Osteoblast (primary cell): Measurements from ENCODE around the gene ANP32A. TPM values are rescaled to one million over a fixed set of nuclear protein-coding genes. Genes with fewer than 3 reads are reported as not detected.

ENCODE experiments used
- DNase-seq: peaks from one replicate; pipeline ENCODE4 v3.0.0; 2011; ENCODE audit warnings: low spot score, mixed read lengths; ENCODE audit not compliant: insufficient read length; ENCODE audit errors: missing footprints
- H2AFZ ChIP-seq: 2 replicates; pipeline ENCODE4 v1.6.0; 2011; ENCODE audit warnings: mild to moderate bottlenecking, low read length
- H3K27ac ChIP-seq: 2 replicates; pipeline ENCODE4 v1.5.1; 2011; ENCODE audit warnings: mild to moderate bottlenecking, low read depth, low read length, moderate library complexity
- H3K27me3 ChIP-seq: 2 replicates; pipeline ENCODE4 v1.6.0; 2012; ENCODE audit warnings: mild to moderate bottlenecking, control low read depth, inconsistent platforms, low read length, moderate library complexity; ENCODE audit not compliant: insufficient read depth
- H3K36me3 ChIP-seq: 2 replicates; pipeline ENCODE4 v1.5.1; 2011; ENCODE audit warnings: mild to moderate bottlenecking, low read length, control low read depth, moderate library complexity; ENCODE audit not compliant: insufficient read depth
- H3K4me1 ChIP-seq: 2 replicates; pipeline ENCODE4 v1.5.1; 2011; ENCODE audit warnings: mild to moderate bottlenecking, low read length, control low read depth, moderate library complexity; ENCODE audit not compliant: insufficient read depth
- H3K4me2 ChIP-seq: 2 replicates; pipeline ENCODE4 v1.6.0; 2011; ENCODE audit warnings: mild to moderate bottlenecking, low read length; ENCODE audit not compliant: insufficient read depth
- H3K4me3 ChIP-seq: fragments of 200-600 bp; sonication (generic); 3 replicates; pipeline ENCODE4 v1.5.1; 2012; ENCODE audit warnings: mild to moderate bottlenecking, low read length, inconsistent platforms; ENCODE audit not compliant: insufficient read depth
- H3K79me2 ChIP-seq: 2 replicates; pipeline ENCODE4 v1.6.0; 2012; ENCODE audit warnings: mild to moderate bottlenecking, low read length, control low read depth, inconsistent platforms; ENCODE audit not compliant: insufficient read depth
- H3K9me3 ChIP-seq: 2 replicates; pipeline ENCODE4 v1.5.1; 2011; ENCODE audit warnings: low read depth, low read length, control low read depth
- H4K20me1 ChIP-seq: 2 replicates; pipeline ENCODE4 v1.6.0; 2012; ENCODE audit warnings: mild to moderate bottlenecking, low read length, control low read depth; ENCODE audit not compliant: insufficient read depth
- CTCF ChIP-seq: IDR thresholded peaks from 2 replicates; pipeline ENCODE4 v1.5.1; 2011; ENCODE audit warnings: mild to moderate bottlenecking, low read depth, low read length, moderate library complexity; ENCODE audit errors: extremely low read depth
- total RNA-seq: library from RNA; depleted of rRNA; stranded (reverse); fragments of >200 nt; gene quantifications from 2 replicates; pipeline ENCODE4 v1.2.3, GENCODE V29; 2012

The ANP32A gene
- total RNA-seq, 1 donor, result 29.7 TPM

- Histone ChIP-seq H3K27ac (no peak overlapping the region), H4K20me1 (no peaks in the 10 kb centered on the region), H3K4me3 (no peak overlapping the region), H3K4me2 (no peak overlapping the region), H2AFZ (no peak overlapping the region), H3K9me3 (no peaks in the 10 kb centered on the region), H3K36me3 (no peaks in the 10 kb centered on the region), H3K27me3 (peaks cover 15% of the 10 kb centered on the region), H3K79me2 (no peaks in the 10 kb centered on the region), H3K4me1 (no peaks in the 10 kb centered on the region)
- no peak for TF ChIP-seq CTCF
- no peak for DNase-seq
These were observed 65.0 kb downstream of the ANP32A start for GRCh38 chr15:68755731-68756130.

GRCh38 chr15:68751622-68752021, 69.1 kb downstream of the ANP32A start:
- DNase-seq, result no peak
- Histone ChIP-seq H3K4me1 (no peaks in the 10 kb centered on the region), H3K79me2 (no peaks in the 10 kb centered on the region), H3K36me3 (no peaks in the 10 kb centered on the region), H3K27me3 (peaks cover 19% of the 10 kb centered on the region), H2AFZ (no peak overlapping the region), H3K4me2 (no peak overlapping the region), H3K4me3 (no peak overlapping the region), H3K27ac (no peak overlapping the region), H3K9me3 (no peaks in the 10 kb centered on the region), H4K20me1 (no peaks in the 10 kb centered on the region)
- no peak for TF ChIP-seq CTCF

- Histone ChIP-seq H3K36me3 (no peaks in the 10 kb centered on the region), H3K9me3 (no peaks in the 10 kb centered on the region), H3K79me2 (no peaks in the 10 kb centered on the region), H4K20me1 (no peaks in the 10 kb centered on the region), H3K4me3 (no peak overlapping the region), H3K4me1 (no peaks in the 10 kb centered on the region), H2AFZ (no peak overlapping the region), H3K27ac (no peak overlapping the region), H3K4me2 (no peak overlapping the region), H3K27me3 (peaks cover 9% of the 10 kb centered on the region)
- no peak for DNase-seq
- no peak for TF ChIP-seq CTCF
These were observed 70.9 kb downstream of the ANP32A start for GRCh38 chr15:68749793-68750192.

- Histone ChIP-seq H3K9me3 (no peaks in the 10 kb centered on the region), H2AFZ (no peak overlapping the region), H3K4me3 (no peak overlapping the region), H3K27ac (no peak overlapping the region), H3K4me1 (no peaks in the 10 kb centered on the region), H4K20me1 (no peaks in the 10 kb centered on the region), H3K79me2 (no peaks in the 10 kb centered on the region), H3K36me3 (no peaks in the 10 kb centered on the region), H3K27me3 (peaks cover 7% of the 10 kb centered on the region), H3K4me2 (no peak overlapping the region)
- TF ChIP-seq CTCF, result no peak
- DNase-seq, result no peak
These were observed 71.3 kb downstream of the ANP32A start for GRCh38 chr15:68749365-68749764.
